Hippocampal formation (tissue), 2 donors: ENCODE results near the gene ANKRD40.
A peak's percentile ranks its signal among the peaks of the same experiment; 100 is the strongest.
"Not testable (repeated sequence)": the region's sequence is repeated elsewhere in the genome, so short reads cannot be mapped to it uniquely, and the experiment has no call there.

ENCODE experiments used
- DNase-seq, 2 donors: peaks; one replicate each; lab custom pipeline; 2025; lab: John Stamatoyannopoulos, UW

ANKRD40 gene

DNA sequence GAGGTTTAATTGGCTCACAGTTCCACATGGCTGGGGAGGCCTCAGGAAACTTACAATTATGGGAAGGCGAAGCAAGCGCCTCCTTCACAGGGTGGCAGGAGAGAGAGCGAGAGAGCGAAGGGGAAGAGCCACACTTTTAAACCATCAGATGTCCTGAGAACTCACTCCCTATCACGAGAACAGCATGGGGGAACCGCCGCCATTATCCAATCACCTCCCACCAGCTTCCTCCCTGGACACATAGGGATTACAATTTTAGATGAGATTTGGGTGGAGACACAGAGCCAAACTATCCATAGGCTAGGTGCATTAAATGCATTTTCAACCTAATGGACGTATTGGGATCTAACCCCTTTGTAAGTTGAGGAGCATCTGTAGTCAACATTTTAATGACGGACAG lies 4.9 kb upstream of the ANKRD40 start:
- DNase-seq = no peak

DNA sequence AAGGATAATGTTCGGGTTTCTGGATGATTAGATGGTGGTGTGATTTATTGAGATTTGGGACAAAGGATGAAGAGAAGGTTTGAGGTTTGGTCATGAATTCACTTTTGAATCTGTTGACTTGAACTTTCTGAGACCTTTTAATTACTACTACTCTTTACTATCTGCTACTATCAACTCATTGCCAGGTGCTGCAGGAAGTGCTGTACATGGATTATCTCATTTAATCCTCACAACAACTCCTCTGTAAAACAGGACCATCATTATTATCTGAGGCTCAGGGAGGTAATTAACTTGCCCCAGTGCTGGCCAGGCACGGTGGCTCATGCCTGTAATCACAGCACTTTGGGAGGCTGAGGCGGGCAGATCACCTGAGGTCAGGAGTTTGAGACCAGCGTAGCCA lies 2.9 kb upstream of the ANKRD40 start:
- DNase-seq = no peak

DNA sequence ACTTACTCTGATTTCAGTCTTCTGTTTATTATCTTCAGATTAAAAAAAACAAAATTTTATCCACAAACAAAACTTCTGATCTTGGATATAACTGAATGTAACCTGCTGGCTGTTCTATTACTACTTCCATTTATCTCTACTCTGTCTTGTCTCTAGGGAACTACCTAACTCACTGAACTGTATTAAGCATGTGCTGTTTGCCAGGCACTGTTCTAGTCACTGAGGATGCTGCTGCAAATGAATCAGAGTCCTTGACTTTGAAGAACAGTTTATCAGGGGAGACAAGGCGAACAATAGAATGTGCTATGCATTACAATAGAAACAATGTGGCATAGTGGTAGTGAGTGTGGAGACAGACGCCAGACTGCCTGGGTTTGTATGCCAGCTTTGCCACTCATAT lies 2.3 kb upstream of the ANKRD40 start:
- DNase-seq = no peak

- DNase-seq = not testable (repeated sequence)
These were observed 1.3 kb upstream of the ANKRD40 start for GRCh38 chr17:50709053-50709452.

DNA sequence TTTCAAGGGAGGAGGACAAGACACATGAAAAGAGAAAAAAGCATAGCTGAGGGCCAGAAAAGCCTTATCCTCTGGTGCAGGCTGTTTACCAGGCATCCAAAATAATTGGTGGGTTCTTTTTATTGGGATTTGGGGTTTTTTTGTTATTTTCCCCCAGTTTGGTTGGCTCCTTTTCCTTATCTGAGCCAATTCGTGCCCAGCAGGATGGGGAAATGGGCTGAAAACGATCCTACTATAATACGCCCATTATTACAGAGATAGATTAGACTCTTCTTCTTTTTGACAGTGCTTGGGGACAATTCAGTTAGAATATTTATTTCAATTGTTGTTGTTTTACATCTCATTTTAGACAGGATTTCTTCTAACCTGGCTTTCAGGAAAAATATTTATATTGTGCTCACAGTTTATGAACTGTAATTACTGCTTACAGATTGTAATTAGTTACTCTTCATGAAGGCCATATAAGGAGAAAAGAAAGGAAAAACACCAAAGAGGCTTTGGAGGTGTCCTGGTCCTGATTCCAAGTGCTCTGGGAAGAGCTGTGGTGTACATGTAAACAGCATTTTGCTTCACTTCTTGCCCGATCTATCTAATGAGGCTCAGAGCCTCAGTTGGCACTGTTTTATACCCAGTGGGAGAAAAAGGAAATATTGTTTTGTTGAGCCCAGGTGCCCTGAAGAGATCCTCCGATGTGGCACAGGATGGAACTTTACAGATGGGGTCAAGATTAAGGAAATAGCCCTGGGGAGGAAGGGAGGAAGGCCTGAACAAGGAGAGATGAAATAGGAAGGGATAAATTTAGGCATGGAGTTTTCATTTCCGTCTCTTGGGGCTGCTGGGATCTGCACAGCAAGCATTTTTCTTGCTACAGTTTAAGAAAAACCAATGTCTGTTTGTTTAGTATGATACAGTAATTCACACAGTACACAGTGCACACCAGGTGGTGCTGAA lies 611 bp upstream of the ANKRD40 start:
- DNase-seq = peak in 1 of 2 donors; percentile 83

DNA sequence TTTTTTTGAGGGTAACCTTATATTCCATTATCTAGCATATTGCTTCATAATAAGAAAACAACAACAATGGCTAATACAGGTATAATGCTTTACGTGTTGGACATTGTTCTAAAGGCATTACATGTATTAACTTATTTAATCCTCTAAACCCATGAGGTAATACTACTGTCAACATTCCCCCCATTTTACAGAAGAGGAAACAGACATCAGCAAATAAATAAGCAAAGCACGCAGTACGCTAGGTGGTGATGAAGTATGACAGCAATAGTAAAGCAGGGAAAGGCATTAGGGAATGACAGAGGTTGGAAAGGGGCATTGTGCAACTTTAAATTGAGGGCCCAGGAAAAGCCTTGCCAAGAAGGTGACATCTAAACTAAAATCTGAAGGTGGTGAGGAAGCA lies 4.6 kb downstream of the ANKRD40 start:
- no peak for DNase-seq

GRCh38 chr17:50699410-50699809 lies 8.3 kb downstream of the ANKRD40 start:
- DNase-seq = no peak

DNA sequence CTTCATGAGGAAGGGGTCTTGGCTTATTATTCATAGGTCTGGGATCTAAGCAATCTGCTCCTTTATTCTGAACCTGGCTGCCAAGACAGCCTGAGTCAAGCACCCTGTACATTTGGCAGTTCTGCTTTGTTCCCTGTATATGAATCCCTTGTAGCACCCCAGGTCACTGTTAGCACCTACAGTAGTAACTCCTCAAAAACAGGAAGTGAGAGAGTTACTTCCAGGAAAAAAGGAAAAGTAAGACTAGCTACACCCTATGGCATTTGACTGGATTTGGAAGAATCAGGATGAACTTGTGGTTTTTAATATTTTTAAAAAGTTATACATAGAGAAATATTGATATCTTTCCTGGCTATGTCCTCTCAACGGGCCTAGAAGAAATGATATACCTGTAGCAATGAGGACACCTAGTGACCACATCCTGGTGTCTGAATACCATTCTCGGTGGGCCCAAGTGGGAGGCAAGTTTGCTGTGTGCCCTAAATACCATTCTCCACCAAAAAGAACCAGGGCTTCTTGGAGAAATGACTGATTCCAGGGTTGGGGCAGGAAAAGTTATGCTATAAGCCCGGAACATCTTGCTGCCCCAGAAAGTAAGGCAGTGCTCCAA lies 9.9 kb downstream of the ANKRD40 start:
- no peak for DNase-seq

DNA sequence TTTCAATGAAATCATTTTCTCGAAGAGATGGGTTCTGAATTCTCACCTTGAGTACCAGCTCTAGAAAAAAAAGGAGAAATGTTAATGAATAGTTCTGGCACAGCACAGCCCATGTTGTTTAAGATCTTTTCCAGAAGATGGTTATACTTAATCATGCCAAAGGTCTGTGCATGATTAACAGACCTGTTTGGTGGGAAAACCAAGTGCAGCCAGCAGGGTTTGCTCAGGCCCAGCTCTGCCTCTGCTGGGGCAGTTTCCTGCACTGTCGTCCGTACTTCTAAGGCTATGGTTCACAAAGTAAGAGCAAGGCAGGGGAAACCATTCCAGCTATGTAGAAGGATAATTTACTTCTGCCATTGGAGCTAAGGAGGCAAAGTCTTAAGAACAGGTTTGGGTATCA lies 10.7 kb downstream of the ANKRD40 start:
- DNase-seq = no peak

- no peak for DNase-seq
These were observed 11.3 kb downstream of the ANKRD40 start for GRCh38 chr17:50696365-50696879.

GRCh38 chr17:50693036-50693682 lies 14.6 kb downstream of the ANKRD40 start:
- no peak for DNase-seq

GRCh38 chr17:50692448-50693035 lies 15.2 kb downstream of the ANKRD40 start:
- no peak for DNase-seq

GRCh38 chr17:50691550-50692447 lies 15.9 kb downstream of the ANKRD40 start:
- no peak for DNase-seq

GRCh38 chr17:50690887-50691549 lies 16.7 kb downstream of the ANKRD40 start:
- DNase-seq = no peak

DNA sequence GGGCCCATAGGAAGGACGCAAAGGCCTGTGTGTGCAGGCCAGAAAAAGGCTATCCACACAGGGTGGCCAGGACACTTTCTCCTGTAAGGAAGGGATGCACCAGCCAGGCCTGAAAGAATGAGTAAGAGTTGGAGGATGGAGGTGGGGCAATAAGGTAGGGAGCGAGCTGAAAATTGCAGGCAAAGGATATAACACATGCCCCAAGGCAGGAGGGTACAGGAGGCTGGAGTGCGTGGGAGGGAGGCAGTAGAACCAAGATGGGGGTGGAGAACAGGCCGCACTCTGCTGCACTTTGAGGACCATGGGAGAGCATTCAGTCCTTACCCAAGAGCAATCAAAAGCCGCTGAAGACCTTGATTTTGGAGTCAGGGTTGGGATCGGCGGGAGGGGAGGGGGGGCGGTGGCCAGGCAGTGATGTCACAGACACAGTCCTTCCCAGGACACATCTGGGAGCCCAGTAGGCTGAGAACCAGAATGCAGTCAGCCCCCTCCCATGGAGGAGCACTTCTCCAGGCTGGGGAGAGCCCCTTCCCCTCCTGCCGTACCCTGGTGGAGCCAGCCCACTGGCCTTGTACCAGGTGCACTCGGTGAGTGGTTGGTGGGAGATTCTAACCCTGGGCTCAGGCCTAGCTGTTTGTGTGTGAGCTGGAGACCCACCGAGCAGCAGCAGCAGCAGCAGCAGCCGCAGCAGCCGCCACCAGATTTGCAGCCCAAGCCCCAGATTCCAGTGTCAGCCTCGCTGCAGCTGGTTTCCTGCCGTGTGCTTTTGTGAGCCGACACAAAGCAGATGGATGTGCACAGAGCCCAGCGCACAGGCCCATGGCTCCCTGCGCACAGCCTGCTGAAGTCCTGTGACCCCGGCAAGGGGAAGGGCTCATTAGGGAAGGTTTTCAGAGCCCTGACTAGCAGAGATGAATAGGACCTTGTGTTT lies 17.5 kb downstream of the ANKRD40 start:
- peak; percentile 38 to 41 for DNase-seq

DNA sequence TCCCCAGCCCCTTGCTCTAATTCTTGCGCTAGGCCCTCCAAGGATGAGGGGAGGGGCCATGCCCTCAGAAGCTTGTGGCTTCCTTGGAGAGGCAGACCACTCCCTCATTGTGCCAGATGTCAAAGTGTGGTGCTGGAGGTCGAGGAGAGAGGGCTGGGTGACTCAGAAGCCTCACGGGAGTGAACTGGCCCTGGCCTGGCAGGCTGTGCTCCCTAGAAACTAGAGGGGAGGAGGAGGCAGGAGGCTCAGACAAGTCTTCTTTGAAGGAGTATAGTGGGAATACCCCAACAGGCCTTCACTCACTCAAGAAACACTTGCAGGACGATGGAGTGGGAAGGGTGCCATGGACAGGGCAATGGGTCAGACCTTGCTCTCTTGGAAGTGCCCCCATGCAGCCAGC lies 18.5 kb downstream of the ANKRD40 start:
- no peak for DNase-seq

- no peak for DNase-seq
These were observed 19.5 kb downstream of the ANKRD40 start for GRCh38 chr17:50688245-50688644.

DNA sequence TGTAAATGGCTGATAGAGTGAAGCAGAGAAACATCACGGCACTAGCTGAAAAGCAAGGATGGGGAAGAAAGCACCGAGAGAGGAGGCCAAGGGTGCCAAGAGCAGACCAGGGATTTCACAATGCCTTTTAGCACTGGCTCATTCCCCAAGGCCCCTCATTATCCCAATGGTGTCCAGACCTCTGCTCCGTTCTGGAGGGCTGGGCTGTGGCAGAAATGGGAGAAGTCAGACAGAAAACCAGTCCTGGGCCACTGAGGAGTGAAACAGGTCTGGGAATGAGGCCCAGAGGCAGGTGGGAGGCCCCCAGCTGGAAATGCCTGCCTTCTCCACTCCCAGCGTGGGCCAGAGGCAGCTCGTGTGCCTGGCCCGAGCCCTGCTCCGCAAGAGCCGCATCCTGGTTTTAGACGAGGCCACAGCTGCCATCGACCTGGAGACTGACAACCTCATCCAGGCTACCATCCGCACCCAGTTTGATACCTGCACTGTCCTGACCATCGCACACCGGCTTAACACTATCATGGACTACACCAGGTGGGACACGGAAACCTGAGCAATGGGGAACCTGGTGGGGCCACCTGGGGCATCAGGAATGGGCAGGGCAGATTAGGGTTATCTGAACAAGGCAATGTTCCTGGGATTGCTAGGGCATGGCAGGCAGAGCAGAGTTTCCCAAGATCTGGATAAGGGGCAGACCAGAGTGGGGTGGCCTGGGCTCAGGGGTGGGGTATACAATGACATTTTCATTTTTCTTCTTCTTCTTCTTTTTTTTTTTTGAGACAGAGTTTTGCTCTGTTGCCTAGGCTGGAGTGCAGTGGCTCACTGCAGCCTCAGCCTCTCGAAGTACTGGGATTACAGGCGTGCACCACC lies 20.3 kb downstream of the ANKRD40 start:
- no peak for DNase-seq
